Activated CD8-positive, alpha-beta T cell treated with anti-CD3 and anti-CD28 coated beads, Interleukin-2, amount 10 ng/mL, durations not matched to agents 7 days and 5 days (primary cell): Measurements from ENCODE around the gene RPS6KA5. TPM values are rescaled to one million over a fixed set of nuclear protein-coding genes. Genes with fewer than 3 reads are reported as not detected.
A peak's percentile ranks its signal among the peaks of the same experiment; 100 is the strongest.

Source experiments
- ATAC-seq: fragments of 150-1000 bp; cut with Tn5 transposase; one replicate; pipeline ENCODE4 v1.10.0; 2021; ENCODE audit warnings: moderate library complexity
- CTCF ChIA-PET: fragments of 350-600 bp; sonication (Branson Sonifier 250); formaldehyde crosslinking; loops from one replicate; lab custom pipeline; 2021; ENCODE audit warnings: antibody characterized with exemption; lab: Charles Lee
- POLR2A ChIA-PET: fragments of 350-600 bp; sonication (Branson Sonifier 250); formaldehyde crosslinking; loops from one replicate; lab custom pipeline; 2021; ENCODE audit warnings: antibody characterized with exemption; lab: Charles Lee
- DNase-seq: peaks from one replicate; pipeline ENCODE4 v3.0.0-alpha.2; 2020
- H3K27ac Mint-ChIP-seq: one replicate; pipeline ENCODE4 v1.8.0; 2021; ENCODE audit warnings: mild to moderate bottlenecking, mixed read lengths
- H3K27me3 Mint-ChIP-seq: one replicate; pipeline ENCODE4 v1.8.0; 2021; ENCODE audit warnings: low read depth, mixed read lengths
- H3K36me3 Mint-ChIP-seq: one replicate; pipeline ENCODE4 v1.8.0; 2021; ENCODE audit warnings: low read depth, mixed read lengths
- H3K4me1 Mint-ChIP-seq: one replicate; pipeline ENCODE4 v1.8.0; 2021; ENCODE audit warnings: low read depth, mixed read lengths
- H3K4me3 Mint-ChIP-seq: one replicate; pipeline ENCODE4 v1.8.0; 2021; ENCODE audit warnings: mild to moderate bottlenecking, mixed read lengths
- H3K9me3 Mint-ChIP-seq: one replicate; pipeline ENCODE4 v1.8.0; 2022; ENCODE audit warnings: mixed read lengths; ENCODE audit not compliant: insufficient read depth
- total RNA-seq, 2 experiments: library from RNA; stranded (reverse); gene quantifications; one replicate each; pipeline ENCODE4 v1.2.3, GENCODE V29; 2021

RPS6KA5 gene
- total RNA-seq, 2 experiments from 2014 or later: 50.8 to 53.1 TPM

- Mint-ChIP-seq H3K4me3 (peak overlapping the region; percentile 48), H3K36me3 (peaks cover 34% of the 10 kb centered on the region), H3K4me1 (peaks cover 42% of the 10 kb centered on the region), H3K9me3 (no peaks in the 10 kb centered on the region), H3K27me3 (no peaks in the 10 kb centered on the region), H3K27ac (peak overlapping the region; percentile 77)
- ChIA-PET POLR2A (no interaction called here), CTCF (interaction anchor here (0.6 to 1.5 kb wide), 2 partner anchors 12 to 15 kb away, joined by 3 to 4 read pairs; no protein-coding TSS in a partner anchor)
- peak; percentile 33 for DNase-seq
- ATAC-seq: peak; percentile 87
Observed at GRCh38 chr14:91009501-91010152, 50.8 kb downstream of the RPS6KA5 start.

- no peak overlapping the region for H3K4me3 Mint-ChIP-seq
- ChIA-PET CTCF (interaction anchor here (0.7 to 1.5 kb wide), 4 partner anchors 13 to 168 kb away, joined by 3 read pairs; no protein-coding TSS in a partner anchor), POLR2A (no interaction called here)
- peaks cover 44% of the 10 kb centered on the region for H3K4me1 Mint-ChIP-seq
- no peaks in the 10 kb centered on the region for H3K27me3 Mint-ChIP-seq
- H3K36me3 Mint-ChIP-seq: peaks cover 38% of the 10 kb centered on the region
- ATAC-seq (peak; percentile 29), DNase-seq (no peak)
- H3K27ac Mint-ChIP-seq: peak overlapping the region; percentile 65
- H3K9me3 Mint-ChIP-seq: no peaks in the 10 kb centered on the region
Observed at GRCh38 chr14:91008759-91009409, 51.6 kb downstream of the RPS6KA5 start.

DNA sequence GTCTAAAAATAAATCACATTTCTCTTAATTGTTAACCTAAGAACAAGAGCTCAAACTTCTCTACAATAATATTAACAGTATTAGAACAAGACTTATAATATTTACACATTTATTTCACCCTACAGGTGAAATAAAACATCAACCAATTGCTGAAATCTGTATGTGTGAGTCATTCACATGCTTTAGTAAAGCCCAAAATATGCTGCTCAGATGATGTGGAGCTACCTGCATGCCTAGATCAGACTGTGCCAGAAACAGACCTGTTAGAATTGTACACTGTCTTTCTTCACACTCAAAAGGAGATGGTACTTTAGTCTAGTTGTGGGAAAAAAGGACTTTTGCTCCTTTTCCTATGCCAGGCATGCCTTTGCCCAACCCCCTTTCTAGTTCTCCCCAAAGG is 54.7 kb downstream of the RPS6KA5 start:
- DNase-seq (no peak), ATAC-seq (no peak)
- Mint-ChIP-seq H3K27ac (no peak overlapping the region), H3K36me3 (peaks cover 39% of the 10 kb centered on the region), H3K9me3 (no peaks in the 10 kb centered on the region), H3K27me3 (no peaks in the 10 kb centered on the region), H3K4me3 (no peak overlapping the region), H3K4me1 (peaks cover 48% of the 10 kb centered on the region)
- ChIA-PET POLR2A (no interaction called here), CTCF (no interaction called here)

GRCh38 chr14:91004987-91005386 is 55.5 kb downstream of the RPS6KA5 start:
- Mint-ChIP-seq H3K9me3 (no peaks in the 10 kb centered on the region), H3K27ac (no peak overlapping the region), H3K27me3 (no peaks in the 10 kb centered on the region), H3K4me1 (peaks cover 41% of the 10 kb centered on the region), H3K4me3 (no peak overlapping the region), H3K36me3 (peaks cover 37% of the 10 kb centered on the region)
- ATAC-seq (no peak), DNase-seq (no peak)
- POLR2A ChIA-PET: interaction anchor here (0.6 kb wide), 1 partner anchor 17 kb away, joined by 3 read pairs; no protein-coding TSS in a partner anchor
- CTCF ChIA-PET: no interaction called here

DNA sequence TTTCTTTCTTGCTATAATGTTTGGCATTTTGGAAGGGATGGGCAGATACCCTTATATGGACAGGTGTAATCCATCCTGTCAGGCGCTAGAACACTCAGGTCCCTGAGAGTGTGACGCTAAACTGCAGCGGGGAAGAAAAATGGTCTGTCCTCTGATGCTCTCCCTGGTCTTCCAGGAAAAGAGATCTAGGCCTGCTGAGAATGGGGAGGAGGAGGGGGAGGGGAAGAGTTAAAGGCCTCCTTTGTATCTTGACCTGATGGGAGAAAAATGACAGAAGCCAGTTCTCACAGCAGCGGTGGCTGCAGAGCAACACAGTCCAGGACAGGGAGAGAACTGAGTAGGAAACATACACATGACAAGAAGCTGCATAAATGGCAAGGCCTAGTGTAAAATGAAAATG is 61.1 kb downstream of the RPS6KA5 start:
- CTCF ChIA-PET: interaction anchor here (1.1 kb wide), 1 partner anchor 19 kb away, joined by 3 read pairs; no protein-coding TSS in a partner anchor
- Mint-ChIP-seq H3K4me1 (peaks cover 29% of the 10 kb centered on the region), H3K9me3 (no peaks in the 10 kb centered on the region), H3K36me3 (peaks cover 53% of the 10 kb centered on the region), H3K27me3 (no peaks in the 10 kb centered on the region), H3K27ac (peak overlapping the region; percentile 60), H3K4me3 (no peak overlapping the region)
- POLR2A ChIA-PET: no interaction called here
- no peak for DNase-seq
- ATAC-seq: no peak

- CTCF ChIA-PET: no interaction called here
- H3K4me1 Mint-ChIP-seq: peaks cover 35% of the 10 kb centered on the region
- DNase-seq: no peak
- POLR2A ChIA-PET: no interaction called here
- no peak for ATAC-seq
- H3K36me3 Mint-ChIP-seq: peaks cover 70% of the 10 kb centered on the region
- H3K27ac Mint-ChIP-seq: no peak overlapping the region
- no peaks in the 10 kb centered on the region for H3K9me3 Mint-ChIP-seq
- H3K27me3 Mint-ChIP-seq: no peaks in the 10 kb centered on the region
- H3K4me3 Mint-ChIP-seq: no peak overlapping the region
Observed at GRCh38 chr14:90996967-90997366, 63.5 kb downstream of the RPS6KA5 start.

- H3K27ac Mint-ChIP-seq: no peak overlapping the region
Observed at GRCh38 chr14:90995785-90996184, 64.7 kb downstream of the RPS6KA5 start.

DNA sequence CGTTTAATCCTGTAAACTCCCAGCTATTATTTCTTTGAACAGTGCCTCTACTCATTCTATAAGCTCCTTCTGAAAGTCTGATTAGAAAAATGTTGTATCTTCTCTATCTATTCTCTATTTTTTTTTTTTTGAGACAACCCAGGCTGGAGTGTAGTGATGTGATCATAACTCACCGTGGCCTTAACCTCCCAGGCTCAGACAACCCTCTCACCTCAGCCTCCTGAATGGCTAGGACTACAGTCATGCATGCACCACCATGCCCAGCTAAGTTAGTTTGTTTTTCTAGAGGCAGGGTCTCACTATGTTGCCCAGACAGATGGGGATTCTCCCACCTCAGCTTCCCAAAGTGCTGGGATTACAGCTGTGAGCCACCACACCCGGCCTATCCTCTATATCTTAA is 66.6 kb downstream of the RPS6KA5 start:
- peak; percentile 36 for ATAC-seq
- no peak overlapping the region for H3K4me3 Mint-ChIP-seq

More at GRCh38 chr14:90995785-90996184, 64.7 kb downstream of the RPS6KA5 start:
- ChIA-PET CTCF (no interaction called here), POLR2A (no interaction called here)
- DNase-seq: no peak
- H3K9me3 Mint-ChIP-seq: no peaks in the 10 kb centered on the region
- no peak overlapping the region for H3K4me3 Mint-ChIP-seq
- no peak for ATAC-seq
- H3K36me3 Mint-ChIP-seq: peaks cover 76% of the 10 kb centered on the region
- H3K4me1 Mint-ChIP-seq: peaks cover 40% of the 10 kb centered on the region
- H3K27me3 Mint-ChIP-seq: no peaks in the 10 kb centered on the region

DNA sequence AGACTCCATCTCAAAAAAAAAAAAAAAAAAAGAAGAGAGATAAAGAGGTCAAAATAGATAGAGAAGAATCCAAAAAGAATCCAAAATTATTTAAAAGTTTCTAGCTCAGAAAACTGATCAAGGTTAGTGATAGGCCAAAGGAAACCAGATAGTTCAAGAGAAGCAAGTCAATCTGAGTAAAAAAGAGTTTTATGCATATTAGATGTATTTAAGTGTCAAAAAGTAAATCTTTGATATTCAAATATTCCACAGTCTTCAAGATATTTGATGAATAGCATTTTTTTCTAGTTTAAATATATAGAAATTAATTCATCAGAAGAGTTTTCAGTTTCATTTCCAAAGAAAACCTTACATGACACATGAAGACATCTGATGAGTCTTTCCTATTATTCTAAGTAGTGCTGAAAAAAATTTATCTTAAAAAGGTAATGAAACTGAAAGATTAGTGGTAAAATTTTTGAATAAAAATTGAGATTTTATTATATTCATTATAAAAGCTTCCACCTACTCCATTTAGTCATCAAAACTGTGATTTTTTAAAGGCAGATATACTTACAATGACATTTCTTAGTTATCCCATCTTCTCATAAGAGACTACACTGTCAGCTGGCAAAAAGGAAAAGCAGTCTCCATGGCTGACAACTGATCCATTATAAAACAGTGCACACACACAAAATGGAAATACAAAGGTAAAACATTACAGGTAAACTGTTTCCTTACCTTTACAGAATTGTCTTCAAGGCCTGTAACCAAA is 68.6 kb downstream of the RPS6KA5 start:
- ChIA-PET POLR2A (no interaction called here), CTCF (interaction anchor here (1.4 kb wide), 1 partner anchor 181 kb away, joined by 4 read pairs; no protein-coding TSS in a partner anchor)
- H3K36me3 Mint-ChIP-seq: peaks cover 74% of the 10 kb centered on the region
- no peak for DNase-seq
- no peaks in the 10 kb centered on the region for H3K9me3 Mint-ChIP-seq
- H3K27me3 Mint-ChIP-seq: no peaks in the 10 kb centered on the region
- no peak overlapping the region for H3K4me3 Mint-ChIP-seq
- peaks cover 38% of the 10 kb centered on the region for H3K4me1 Mint-ChIP-seq
- peak overlapping the region; percentile 23 for H3K27ac Mint-ChIP-seq
- ATAC-seq: no peak

More for the DNA sequence above, 66.6 kb downstream of the RPS6KA5 start:
- POLR2A ChIA-PET: interaction anchor here (0.5 to 0.6 kb wide), 2 partner anchors 67 to 1849 kb away, joined by 3 to 6 read pairs; no protein-coding TSS in a partner anchor
- Mint-ChIP-seq H3K27me3 (no peaks in the 10 kb centered on the region), H3K9me3 (no peaks in the 10 kb centered on the region), H3K4me1 (peaks cover 40% of the 10 kb centered on the region), H3K36me3 (peaks cover 77% of the 10 kb centered on the region), H3K27ac (no peak overlapping the region)
- no peak for DNase-seq
- CTCF ChIA-PET: interaction anchor here (1.0 kb wide), 1 partner anchor 179 kb away, joined by 3 read pairs; no protein-coding TSS in a partner anchor

GRCh38 chr14:90990141-90990540 is 70.3 kb downstream of the RPS6KA5 start:
- H3K4me3 Mint-ChIP-seq: no peak overlapping the region
- DNase-seq (no peak), ATAC-seq (no peak)
- no peak overlapping the region for H3K27ac Mint-ChIP-seq
- H3K9me3 Mint-ChIP-seq: no peaks in the 10 kb centered on the region
- peaks cover 45% of the 10 kb centered on the region for H3K4me1 Mint-ChIP-seq
- peaks cover 70% of the 10 kb centered on the region for H3K36me3 Mint-ChIP-seq
- no peaks in the 10 kb centered on the region for H3K27me3 Mint-ChIP-seq
- CTCF ChIA-PET: no interaction called here
- POLR2A ChIA-PET: no interaction called here

DNA sequence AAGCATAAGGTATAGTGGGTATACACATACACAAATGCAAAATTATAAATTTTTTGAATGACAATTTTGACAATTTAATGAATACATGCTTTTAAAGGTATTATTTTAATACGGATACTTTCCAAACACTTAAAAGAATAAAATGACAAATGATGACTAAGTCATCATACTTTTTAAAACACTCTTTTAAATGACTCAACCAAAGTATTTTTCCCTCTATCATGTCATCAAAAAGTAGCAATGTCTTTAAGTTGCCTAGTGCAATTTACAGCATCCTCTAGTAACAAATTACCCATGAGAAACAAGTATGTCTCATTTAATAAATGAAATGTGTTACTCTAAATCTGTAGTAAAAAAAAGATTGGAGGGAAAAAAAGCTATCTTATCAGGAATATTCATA is 73.3 kb downstream of the RPS6KA5 start:
- ATAC-seq: no peak
- POLR2A ChIA-PET: no interaction called here
- CTCF ChIA-PET: interaction anchor here (1.1 to 1.4 kb wide), 2 partner anchors 15 to 128 kb away, joined by 4 read pairs; no protein-coding TSS in a partner anchor
- Mint-ChIP-seq H3K36me3 (peaks cover 58% of the 10 kb centered on the region), H3K9me3 (no peaks in the 10 kb centered on the region), H3K27me3 (no peaks in the 10 kb centered on the region), H3K4me3 (no peak overlapping the region), H3K4me1 (peaks cover 37% of the 10 kb centered on the region), H3K27ac (peak overlapping the region; percentile 39)
- DNase-seq: no peak
